ENCODE data around the gene MUS81. TPM values are rescaled to one million over a fixed set of nuclear protein-coding genes. Genes with fewer than 3 reads are reported as not detected.

MUS81 gene
- total and polyA plus RNA-seq, 2 of the 13 experiments (the other 11 are each of a cell fraction or from before 2014, with no cell fraction given): 25.6 to 30.2 TPM

GRCh38 chr11:65891219-65892136 lies 31.2 kb downstream of the MUS81 start (continued):
- no peak for TF ChIP-seq FOXJ3 (CRISPR knock-in tag; IDR thresholded peaks at IDR 0.05; ENCODE audit: borderline replicate concordance)
- 0 out of 2 replicates have a peak, but pooled peaks have one; percentile 51 for TF ChIP-seq ZNF556 (CRISPR knock-in tag; IDR thresholded peaks at IDR 0.05; ENCODE audit: borderline replicate concordance)
- no peak for TF ChIP-seq FOXA1 (IDR thresholded peaks at IDR 0.05)
- TF ChIP-seq FOXA1 (CRISPR knock-in tag; IDR thresholded peaks at IDR 0.05): no peak
- no peak for TF ChIP-seq HOXA7 (CRISPR knock-in tag; IDR thresholded peaks at IDR 0.05)
- TF ChIP-seq ZNF746 (CRISPR knock-in tag; IDR thresholded peaks at IDR 0.05): no peak; the same call in 1 of the 2 replicates
- TF ChIP-seq ZNF687 (CRISPR knock-in tag; IDR thresholded peaks at IDR 0.05): peak; percentile 78
- TF ChIP-seq SKI (IDR thresholded peaks at IDR 0.05; ENCODE audit: partially characterized antibody): peak; percentile 36
- TF ChIP-seq, protein P1, sequence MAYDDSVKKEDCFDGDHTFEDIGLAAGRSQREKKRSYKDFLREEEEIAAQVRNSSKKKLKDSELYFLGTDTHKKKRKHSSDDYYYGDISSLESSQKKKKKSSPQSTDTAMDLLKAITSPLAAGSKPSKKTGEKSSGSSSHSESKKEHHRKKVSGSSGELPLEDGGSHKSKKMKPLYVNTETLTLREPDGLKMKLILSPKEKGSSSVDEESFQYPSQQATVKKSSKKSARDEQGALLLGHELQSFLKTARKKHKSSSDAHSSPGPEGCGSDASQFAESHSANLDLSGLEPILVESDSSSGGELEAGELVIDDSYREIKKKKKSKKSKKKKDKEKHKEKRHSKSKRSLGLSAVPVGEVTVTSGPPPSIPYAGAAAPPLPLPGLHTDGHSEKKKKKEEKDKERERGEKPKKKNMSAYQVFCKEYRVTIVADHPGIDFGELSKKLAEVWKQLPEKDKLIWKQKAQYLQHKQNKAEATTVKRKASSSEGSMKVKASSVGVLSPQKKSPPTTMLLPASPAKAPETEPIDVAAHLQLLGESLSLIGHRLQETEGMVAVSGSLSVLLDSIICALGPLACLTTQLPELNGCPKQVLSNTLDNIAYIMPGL (CRISPR knock-in tag; IDR thresholded peaks at IDR 0.05; ENCODE audit: borderline replicate concordance in 1 of 2, low read depth in 1 of 2): peak; percentile 74 to 93; a peak in 3 of 4 replicates
- 0 out of 2 replicates have a peak, but pooled peaks have one; percentile 26 for TF ChIP-seq ZIK1 (CRISPR knock-in tag; IDR thresholded peaks at IDR 0.05; ENCODE audit: borderline replicate concordance, low read depth)
- peak; percentile 99 for TF ChIP-seq AGO2 (optimal IDR thresholded peaks at IDR 0.05; ENCODE audit: low read depth, low read length)
- peak; percentile 24; the same call in 1 of the 2 replicates for TF ChIP-seq ZNF263 (CRISPR knock-in tag; IDR thresholded peaks at IDR 0.05)

Measured in HepG2 (cell line).